Stimulated activated CD8-positive, alpha-beta memory T cell treated with anti-CD3 and anti-CD28 coated beads, Interleukin-7, amount 100 ng/mL, for 1 hour (primary cell): ENCODE results near the gene KDM4B.
A peak's percentile ranks its signal among the peaks of the same experiment; 100 is the strongest.

ENCODE experiments used
- DNase-seq, 2 donors: peaks; one replicate each; pipeline ENCODE4 v3.0.0-alpha.2; 2020; ENCODE audit warnings: low read depth in 2 of 2

KDM4B gene

GRCh38 chr19:5032101-5032967 is 63.4 kb downstream of the KDM4B start:
- DNase-seq = no peak

- DNase-seq = no peak
Measured at GRCh38 chr19:5035105-5035761, 66.3 kb downstream of the KDM4B start.

- DNase-seq = no peak
Measured at GRCh38 chr19:5035793-5036697, 67.1 kb downstream of the KDM4B start.

GRCh38 chr19:5036698-5037563 is 68.0 kb downstream of the KDM4B start:
- DNase-seq = no peak

- DNase-seq = no peak
Measured at GRCh38 chr19:5037936-5038335, 69.0 kb downstream of the KDM4B start.

GRCh38 chr19:5038631-5039271 is 69.8 kb downstream of the KDM4B start:
- no peak for DNase-seq

GRCh38 chr19:5039642-5040543 is 71.0 kb downstream of the KDM4B start:
- no peak for DNase-seq

GRCh38 chr19:5040544-5041167 is 71.7 kb downstream of the KDM4B start:
- DNase-seq = no peak

GRCh38 chr19:5041168-5041912 is 72.4 kb downstream of the KDM4B start:
- DNase-seq = no peak

- DNase-seq = no peak
Measured at GRCh38 chr19:5041913-5042187, 72.9 kb downstream of the KDM4B start.

GRCh38 chr19:5042556-5042955 is 73.6 kb downstream of the KDM4B start:
- DNase-seq = no peak

- no peak for DNase-seq
Measured at GRCh38 chr19:5045029-5045428, 76.1 kb downstream of the KDM4B start.

GRCh38 chr19:5045956-5046338 is 77.0 kb downstream of the KDM4B start:
- DNase-seq = no peak

GRCh38 chr19:5046339-5047039 is 77.6 kb downstream of the KDM4B start:
- no peak for DNase-seq

- DNase-seq = no peak
Measured at GRCh38 chr19:5047251-5047935, 78.5 kb downstream of the KDM4B start.

- peak; percentile 9 to 26 for DNase-seq
Measured at GRCh38 chr19:5048091-5048726, 79.3 kb downstream of the KDM4B start.
